ENCODE measurements around the gene TAL1. TPM values are rescaled to one million over a fixed set of nuclear protein-coding genes. Genes with fewer than 3 reads are reported as not detected.

Gene TAL1
- total and polyA plus RNA-seq, 7 donors = 1.2 to 3.9 (median 2.7) TPM; not detected in 1

- peaks cover 0 to 41% (median 26%) of the 10 kb centered on the region in 4 donors for H3K4me1 ChIP-seq
- no peaks in the 10 kb centered on the region for H3K36me3 ChIP-seq
- 3% methylated on average over 44 of the region's 44 CpGs for WGBS, 2 donors
- peaks cover 63 to 100% (median 80%) of the 10 kb centered on the region in 3 donors for H3K27me3 ChIP-seq
- no peak for DNase-seq
- TF ChIP-seq EP300 (IDR thresholded peaks at IDR 0.05) (no peak), POLR2AphosphoS5 (IDR thresholded peaks at IDR 0.05) (peak in 1 of 4 donors; percentile 19)
- no peaks in the 10 kb centered on the region for H3K9me3 ChIP-seq
- peak overlapping the region in 3 of 4 donors; percentile 27 to 39 (median 36) for H3K4me3 ChIP-seq
- intact Hi-C loops (cut with DNase I) = loop anchor here (5.0 kb wide), 1 partner anchor 102 kb away; the partner anchor contains the start of gene CMPK1
- H3K27ac ChIP-seq = peak overlapping the region in 3 of 4 donors; percentile 33 to 64 (median 34)
Measured at GRCh38 chr1:47230692-47231300, 1.2 kb downstream of the TAL1 start.

GRCh38 chr1:47229886-47230691, 1.9 kb downstream of the TAL1 start:
- peak overlapping the region in 3 of 4 donors; percentile 27 to 39 (median 36) for H3K4me3 ChIP-seq
- H3K27me3 ChIP-seq = peaks cover 70 to 100% (median 88%) of the 10 kb centered on the region in 3 donors
- 10 to 12% methylated on average over 23 of the region's 23 CpGs for WGBS, 2 donors
- no peak for DNase-seq
- TF ChIP-seq CTCF (IDR thresholded peaks at IDR 0.05) (no peak), POLR2AphosphoS5 (IDR thresholded peaks at IDR 0.05) (no peak), EP300 (IDR thresholded peaks at IDR 0.05) (no peak), POLR2A (IDR thresholded peaks at IDR 0.05) (no peak)
- intact Hi-C loops (cut with DNase I) = loop anchor here (5.0 kb wide), 1 partner anchor 102 kb away; the partner anchor contains the start of gene CMPK1
- H3K9me3 ChIP-seq = no peaks in the 10 kb centered on the region
- H3K27ac ChIP-seq = peak overlapping the region; percentile 13 to 64 (median 40)
- H3K4me1 ChIP-seq = peaks cover 0 to 48% (median 33%) of the 10 kb centered on the region in 4 donors
- H3K36me3 ChIP-seq = no peaks in the 10 kb centered on the region

- H3K27me3 ChIP-seq = peaks cover 72 to 100% (median 96%) of the 10 kb centered on the region in 3 donors
- DNase-seq = no peak
- H3K4me1 ChIP-seq = peaks cover 0 to 56% (median 39%) of the 10 kb centered on the region in 4 donors
- no peaks in the 10 kb centered on the region for H3K9me3 ChIP-seq
- TF ChIP-seq POLR2AphosphoS5 (IDR thresholded peaks at IDR 0.05) (peak in 1 of 4 donors; percentile 5), POLR2A (IDR thresholded peaks at IDR 0.05) (no peak), CTCF (IDR thresholded peaks at IDR 0.05) (no peak), EP300 (IDR thresholded peaks at IDR 0.05) (no peak)
- 15 to 20% methylated on average over 35 of the region's 35 CpGs for WGBS, 2 donors
- H3K36me3 ChIP-seq = no peaks in the 10 kb centered on the region
- peak overlapping the region in 2 of 4 donors; percentile 1 to 19 for H3K4me3 ChIP-seq
- peak overlapping the region; percentile 13 to 64 (median 40) for H3K27ac ChIP-seq
- intact Hi-C loops (cut with DNase I) = no loop called here
Measured at GRCh38 chr1:47229031-47229885, 2.8 kb downstream of the TAL1 start.

GRCh38 chr1:47228644-47229030, 3.4 kb downstream of the TAL1 start:
- peaks cover 76 to 100% (median 98%) of the 10 kb centered on the region in 3 donors for H3K27me3 ChIP-seq
- peak in 1 of 4 donors; percentile 18 for TF ChIP-seq POLR2AphosphoS5 (IDR thresholded peaks at IDR 0.05)
- TF ChIP-seq POLR2A (IDR thresholded peaks at IDR 0.05) = no peak
- TF ChIP-seq EP300 (IDR thresholded peaks at IDR 0.05) = no peak
- peak overlapping the region in 2 of 4 donors; percentile 1 to 19 for H3K4me3 ChIP-seq
- no peaks in the 10 kb centered on the region for H3K9me3 ChIP-seq
- H3K36me3 ChIP-seq = no peaks in the 10 kb centered on the region
- intact Hi-C loops (cut with DNase I) = no loop called here
- no peak for DNase-seq
- peaks cover 0 to 56% (median 39%) of the 10 kb centered on the region in 4 donors for H3K4me1 ChIP-seq
- peak overlapping the region in 3 of 4 donors; percentile 40 to 64 (median 41) for H3K27ac ChIP-seq
- 64 to 79% methylated on average over 12 of the region's 12 CpGs for WGBS, 2 donors
